T-helper 1 cell treated with Interleukin-12 subunit alpha and Interleukin-12 subunit beta and Interleukin-4 antibody, amounts not matched to agents 30 μg/mL and 1 μg/mL, for 36 hours (primary cell): ENCODE data around the gene CREB3L1.

Source experiments
- H3K27ac Mint-ChIP-seq: one replicate; pipeline ENCODE4 v1.8.0; 2021; ENCODE audit warnings: mild to moderate bottlenecking, mixed read lengths
- H3K27me3 Mint-ChIP-seq: one replicate; pipeline ENCODE4 v1.8.0; 2021; ENCODE audit warnings: low read depth, mixed read lengths
- H3K36me3 Mint-ChIP-seq: one replicate; pipeline ENCODE4 v1.8.0; 2021; ENCODE audit warnings: low read depth, mixed read lengths
- H3K4me1 Mint-ChIP-seq: one replicate; pipeline ENCODE4 v1.8.0; 2021; ENCODE audit warnings: low read depth, mixed read lengths
- H3K4me3 Mint-ChIP-seq: one replicate; pipeline ENCODE4 v1.8.0; 2021; ENCODE audit warnings: mild to moderate bottlenecking, moderate library complexity, mixed read lengths
- H3K9me3 Mint-ChIP-seq: one replicate; pipeline ENCODE4 v1.8.0; 2021; ENCODE audit warnings: mixed read lengths

CREB3L1 gene, protein sequence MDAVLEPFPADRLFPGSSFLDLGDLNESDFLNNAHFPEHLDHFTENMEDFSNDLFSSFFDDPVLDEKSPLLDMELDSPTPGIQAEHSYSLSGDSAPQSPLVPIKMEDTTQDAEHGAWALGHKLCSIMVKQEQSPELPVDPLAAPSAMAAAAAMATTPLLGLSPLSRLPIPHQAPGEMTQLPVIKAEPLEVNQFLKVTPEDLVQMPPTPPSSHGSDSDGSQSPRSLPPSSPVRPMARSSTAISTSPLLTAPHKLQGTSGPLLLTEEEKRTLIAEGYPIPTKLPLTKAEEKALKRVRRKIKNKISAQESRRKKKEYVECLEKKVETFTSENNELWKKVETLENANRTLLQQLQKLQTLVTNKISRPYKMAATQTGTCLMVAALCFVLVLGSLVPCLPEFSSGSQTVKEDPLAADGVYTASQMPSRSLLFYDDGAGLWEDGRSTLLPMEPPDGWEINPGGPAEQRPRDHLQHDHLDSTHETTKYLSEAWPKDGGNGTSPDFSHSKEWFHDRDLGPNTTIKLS

DNA sequence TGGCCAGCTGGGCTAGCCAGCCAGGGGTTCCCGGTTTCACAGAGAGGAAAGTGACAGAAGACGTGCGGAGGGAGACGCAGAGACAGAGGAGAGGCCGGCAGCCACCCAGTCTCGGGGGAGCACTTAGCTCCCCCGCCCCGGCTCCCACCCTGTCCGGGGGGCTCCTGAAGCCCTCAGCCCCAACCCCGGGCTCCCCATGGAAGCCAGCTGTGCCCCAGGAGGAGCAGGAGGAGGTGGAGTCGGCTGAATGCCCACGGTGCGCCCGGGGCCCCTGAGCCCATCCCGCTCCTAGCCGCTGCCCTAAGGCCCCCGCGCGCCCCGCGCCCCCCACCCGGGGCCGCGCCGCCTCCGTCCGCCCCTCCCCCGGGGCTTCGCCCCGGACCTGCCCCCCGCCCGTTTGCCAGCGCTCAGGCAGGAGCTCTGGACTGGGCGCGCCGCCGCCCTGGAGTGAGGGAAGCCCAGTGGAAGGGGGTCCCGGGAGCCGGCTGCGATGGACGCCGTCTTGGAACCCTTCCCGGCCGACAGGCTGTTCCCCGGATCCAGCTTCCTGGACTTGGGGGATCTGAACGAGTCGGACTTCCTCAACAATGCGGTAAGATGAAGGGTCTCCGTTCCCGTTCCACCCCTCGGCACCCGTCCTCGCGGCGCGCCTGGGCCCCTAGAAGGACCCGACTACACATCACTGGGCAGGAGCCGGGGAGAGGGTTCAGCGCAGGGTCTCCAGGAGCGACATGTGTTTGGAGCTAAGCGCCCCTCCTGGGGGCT lies at the start of gene CREB3L1:
TSS of gene CREB3L1 (plus strand) at position 41 of the 765 bp plus-strand sequence. CDS start at position 491, 450 bp downstream.
- peaks cover 52% of the 10 kb centered on the region for H3K27me3 Mint-ChIP-seq
- no peak within 1 kb of the TSS for H3K27ac Mint-ChIP-seq
- H3K9me3 Mint-ChIP-seq, result no peaks in the 10 kb centered on the region
- H3K4me3 Mint-ChIP-seq, result no peak within 1 kb of the TSS
- H3K4me1 Mint-ChIP-seq, result peaks cover under 1% of the 10 kb centered on the region
- H3K36me3 Mint-ChIP-seq, result no peaks in the 10 kb centered on the region

DNA sequence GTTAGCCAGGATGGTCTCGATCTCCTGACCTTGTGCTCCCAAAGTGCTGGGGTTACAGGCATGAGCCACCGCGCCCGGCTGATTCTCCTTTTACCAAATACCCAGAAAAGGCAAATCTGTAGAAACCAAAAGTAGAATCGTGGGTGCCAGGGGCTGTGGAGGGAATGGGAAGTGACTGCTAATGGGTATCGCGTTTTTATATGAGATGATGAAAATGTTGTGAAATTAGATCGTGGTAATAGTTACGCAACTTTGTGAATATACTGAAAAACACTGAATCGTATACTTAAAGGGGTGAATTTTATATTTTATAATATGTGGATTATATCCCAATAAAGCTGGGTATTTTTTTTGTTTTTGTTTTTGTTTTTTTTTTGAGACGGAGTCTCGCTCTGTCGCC lies 48.2 kb upstream of the CREB3L1 start:
- H3K27me3 Mint-ChIP-seq, result peaks cover 37% of the 10 kb centered on the region
- H3K36me3 Mint-ChIP-seq, result no peaks in the 10 kb centered on the region
- H3K4me3 Mint-ChIP-seq, result no peak overlapping the region
- no peaks in the 10 kb centered on the region for H3K4me1 Mint-ChIP-seq
- peaks cover 5% of the 10 kb centered on the region for H3K9me3 Mint-ChIP-seq
- H3K27ac Mint-ChIP-seq, result no peak overlapping the region

DNA sequence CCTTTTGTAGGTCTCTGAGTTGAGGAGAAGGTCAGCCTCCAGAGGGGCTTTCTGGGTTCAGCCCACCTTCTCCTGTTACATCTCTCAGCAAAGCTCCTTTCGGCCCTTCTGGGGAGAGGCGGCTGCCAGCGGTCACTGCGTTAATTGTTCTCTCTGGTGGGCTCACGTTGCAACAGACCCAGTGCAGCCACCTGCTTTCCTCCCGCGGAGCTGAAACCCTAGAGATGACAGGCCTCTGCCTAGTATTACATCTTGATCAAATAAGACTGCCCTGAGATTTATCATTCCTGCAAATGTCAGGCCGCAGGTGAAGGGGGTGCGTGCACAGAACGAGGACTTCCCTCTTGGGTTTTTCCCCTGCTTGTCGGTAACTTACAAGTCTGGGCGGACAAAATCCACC lies 43.2 kb upstream of the CREB3L1 start:
- Mint-ChIP-seq H3K27me3 (peaks cover 28% of the 10 kb centered on the region), H3K4me3 (no peak overlapping the region), H3K36me3 (no peaks in the 10 kb centered on the region), H3K27ac (no peak overlapping the region), H3K4me1 (peaks cover 19% of the 10 kb centered on the region), H3K9me3 (peaks cover 5% of the 10 kb centered on the region)

DNA sequence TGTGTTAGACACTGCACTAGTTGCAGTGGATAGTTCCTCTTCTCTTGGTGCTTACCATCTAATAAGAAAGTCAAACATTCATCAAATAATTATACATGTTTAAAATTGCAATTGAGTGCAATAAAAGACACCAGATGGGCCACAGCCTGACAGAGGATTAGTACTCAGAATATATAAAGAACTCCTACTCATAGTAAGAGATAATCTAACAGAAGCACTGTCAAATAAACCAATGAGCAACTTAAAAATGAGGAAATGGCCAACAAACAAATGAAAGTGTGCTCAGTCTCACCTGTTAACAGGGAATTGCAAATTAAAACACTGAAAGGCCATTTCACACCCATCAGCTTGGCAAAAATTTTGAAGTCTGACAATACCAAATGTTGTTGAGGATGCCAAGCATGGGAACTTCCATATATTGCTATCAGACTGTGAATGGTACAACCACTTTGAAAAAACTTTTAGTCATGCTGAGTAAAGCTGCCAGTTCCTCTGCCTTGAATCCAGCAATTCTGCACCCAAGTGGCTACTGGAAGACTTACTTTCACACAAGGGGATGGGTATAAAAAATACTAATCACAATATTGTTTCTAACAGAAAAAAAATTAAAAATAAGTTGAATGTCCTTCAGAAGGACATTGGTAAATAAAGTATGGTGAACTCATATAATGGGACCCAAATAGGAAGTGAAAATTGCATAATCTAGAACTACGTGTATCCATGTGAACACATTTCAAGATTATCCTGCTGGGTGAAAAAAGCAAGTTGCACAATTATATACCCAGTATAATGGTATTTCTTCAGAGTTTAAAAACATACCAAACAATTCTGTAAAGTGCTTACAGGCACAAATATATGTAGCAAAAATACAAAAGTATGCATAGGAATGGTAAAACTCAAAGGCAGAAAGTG lies 41.4 kb upstream of the CREB3L1 start:
- H3K36me3 Mint-ChIP-seq, result no peaks in the 10 kb centered on the region
- peak overlapping the region; percentile 65 for H3K4me3 Mint-ChIP-seq
- peaks cover 24% of the 10 kb centered on the region for H3K27me3 Mint-ChIP-seq

DNA sequence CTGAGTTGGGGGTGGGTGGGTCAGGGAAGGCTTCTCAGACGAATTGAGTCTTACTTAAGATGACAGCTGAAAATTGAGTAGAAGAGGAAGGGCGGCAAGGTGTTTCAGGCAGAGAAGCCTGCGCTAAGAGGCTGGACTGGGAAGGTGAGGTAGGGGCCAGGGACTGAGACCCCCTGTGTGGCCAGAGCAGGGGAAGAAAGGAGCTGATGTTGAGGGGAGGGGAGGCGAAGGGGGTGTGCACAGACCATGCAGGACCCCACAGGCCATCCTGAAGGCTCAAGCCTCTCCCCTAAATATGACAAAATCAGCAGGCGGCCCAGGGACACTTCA lies 40.6 kb upstream of the CREB3L1 start:
- peaks cover 29% of the 10 kb centered on the region for H3K4me1 Mint-ChIP-seq
- H3K9me3 Mint-ChIP-seq, result peaks cover 5% of the 10 kb centered on the region
- H3K27me3 Mint-ChIP-seq, result peaks cover 22% of the 10 kb centered on the region
- no peaks in the 10 kb centered on the region for H3K36me3 Mint-ChIP-seq
- peak overlapping the region; percentile 80 for H3K4me3 Mint-ChIP-seq
- peak overlapping the region; percentile 86 for H3K27ac Mint-ChIP-seq

More for the DNA sequence above, 41.4 kb upstream of the CREB3L1 start:
- Mint-ChIP-seq H3K4me1 (peaks cover 26% of the 10 kb centered on the region), H3K9me3 (peaks cover 5% of the 10 kb centered on the region), H3K27ac (peak overlapping the region; percentile 55)

DNA sequence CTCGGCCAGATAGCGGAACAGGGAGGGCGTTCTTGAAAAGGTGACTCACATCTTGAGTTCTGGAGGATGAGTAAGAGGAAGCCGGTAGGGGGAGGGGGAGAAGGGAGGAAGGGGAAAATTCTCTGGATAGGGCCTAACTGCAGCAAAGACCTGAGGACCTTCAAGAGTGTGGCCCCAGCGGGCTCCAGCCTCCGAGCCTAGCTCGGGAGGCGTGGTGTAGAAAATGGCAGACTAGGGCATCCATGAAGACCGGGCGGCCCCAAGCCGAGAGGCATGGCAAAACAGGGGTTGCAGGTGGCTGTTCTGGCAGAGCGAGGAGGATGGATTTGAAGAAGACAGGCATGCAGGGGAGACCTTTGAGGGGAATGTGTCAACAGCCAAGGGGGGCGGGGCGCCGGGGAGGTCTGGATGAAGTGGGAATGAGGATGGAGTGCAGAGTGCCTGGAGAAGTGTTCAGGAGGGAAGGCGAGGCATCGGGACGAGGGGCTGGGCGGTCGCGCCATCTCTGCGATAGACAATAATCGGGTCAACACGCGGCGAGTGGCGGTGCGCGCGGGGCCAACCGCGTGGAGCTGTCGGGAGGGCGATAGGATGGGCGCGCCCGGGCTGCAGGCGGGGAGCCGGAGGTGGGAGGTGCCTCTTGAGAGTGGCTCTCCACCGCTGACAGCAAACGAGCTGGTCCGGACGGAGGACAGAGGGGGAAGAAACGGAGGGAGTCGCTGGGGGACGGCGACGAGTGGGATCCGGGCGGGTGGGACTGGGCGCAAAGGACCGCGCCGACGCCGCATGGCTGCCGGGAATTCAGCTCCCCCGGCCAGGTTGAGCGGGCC lies 40.0 kb upstream of the CREB3L1 start:
- Mint-ChIP-seq H3K4me3 (peak overlapping the region; percentile 80), H3K36me3 (no peaks in the 10 kb centered on the region), H3K9me3 (peaks cover 5% of the 10 kb centered on the region), H3K4me1 (peaks cover 35% of the 10 kb centered on the region), H3K27ac (peak overlapping the region; percentile 86), H3K27me3 (peaks cover 21% of the 10 kb centered on the region)

DNA sequence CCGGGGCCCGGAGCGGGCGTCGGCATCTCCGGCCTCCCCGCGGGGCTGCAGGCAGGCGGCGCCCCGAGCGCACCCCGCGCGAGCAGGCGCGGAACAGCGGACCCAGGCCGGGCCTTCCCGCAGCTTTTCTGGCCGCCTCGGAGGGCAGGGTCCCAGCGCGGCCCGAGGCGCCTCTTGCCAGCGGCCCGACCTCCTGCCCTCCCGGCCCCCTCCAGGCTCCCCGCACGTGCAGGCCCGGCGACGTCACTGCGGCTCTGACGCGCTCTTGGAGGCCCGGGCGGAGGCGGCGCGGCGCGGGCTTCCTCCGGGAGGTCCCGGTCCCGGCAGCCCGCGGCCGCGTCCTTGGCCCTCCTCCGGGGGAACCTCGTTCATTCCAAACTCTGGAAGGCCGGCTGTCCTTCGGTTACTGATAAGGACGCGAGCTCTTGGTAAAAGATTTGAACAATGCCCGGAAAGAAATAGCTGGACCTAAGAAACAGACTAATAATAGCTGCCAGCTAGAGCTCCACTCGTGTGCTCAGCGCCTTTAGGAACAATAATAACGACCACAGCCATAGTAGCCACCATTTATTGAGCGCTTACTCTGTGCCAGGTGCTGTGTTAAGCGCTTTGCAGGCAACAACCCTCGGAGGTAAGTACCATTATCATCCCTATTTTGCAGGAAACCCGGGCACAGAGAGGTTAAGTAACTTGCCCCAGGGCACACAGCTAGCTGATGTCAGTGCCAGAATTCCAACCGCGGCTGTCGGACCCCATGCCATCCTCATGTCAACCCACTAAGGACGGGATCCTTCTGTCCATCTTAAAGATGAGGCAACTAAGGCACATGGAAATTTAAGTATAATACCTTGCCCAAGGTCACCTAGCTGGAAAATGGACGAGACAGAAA lies 39.1 kb upstream of the CREB3L1 start:
- H3K36me3 Mint-ChIP-seq, result no peaks in the 10 kb centered on the region
- H3K4me3 Mint-ChIP-seq, result peak overlapping the region; percentile 65
- peaks cover 14% of the 10 kb centered on the region for H3K27me3 Mint-ChIP-seq
- no peaks in the 10 kb centered on the region for H3K9me3 Mint-ChIP-seq
- H3K4me1 Mint-ChIP-seq, result peaks cover 44% of the 10 kb centered on the region
- H3K27ac Mint-ChIP-seq, result peak overlapping the region; percentile 59

DNA sequence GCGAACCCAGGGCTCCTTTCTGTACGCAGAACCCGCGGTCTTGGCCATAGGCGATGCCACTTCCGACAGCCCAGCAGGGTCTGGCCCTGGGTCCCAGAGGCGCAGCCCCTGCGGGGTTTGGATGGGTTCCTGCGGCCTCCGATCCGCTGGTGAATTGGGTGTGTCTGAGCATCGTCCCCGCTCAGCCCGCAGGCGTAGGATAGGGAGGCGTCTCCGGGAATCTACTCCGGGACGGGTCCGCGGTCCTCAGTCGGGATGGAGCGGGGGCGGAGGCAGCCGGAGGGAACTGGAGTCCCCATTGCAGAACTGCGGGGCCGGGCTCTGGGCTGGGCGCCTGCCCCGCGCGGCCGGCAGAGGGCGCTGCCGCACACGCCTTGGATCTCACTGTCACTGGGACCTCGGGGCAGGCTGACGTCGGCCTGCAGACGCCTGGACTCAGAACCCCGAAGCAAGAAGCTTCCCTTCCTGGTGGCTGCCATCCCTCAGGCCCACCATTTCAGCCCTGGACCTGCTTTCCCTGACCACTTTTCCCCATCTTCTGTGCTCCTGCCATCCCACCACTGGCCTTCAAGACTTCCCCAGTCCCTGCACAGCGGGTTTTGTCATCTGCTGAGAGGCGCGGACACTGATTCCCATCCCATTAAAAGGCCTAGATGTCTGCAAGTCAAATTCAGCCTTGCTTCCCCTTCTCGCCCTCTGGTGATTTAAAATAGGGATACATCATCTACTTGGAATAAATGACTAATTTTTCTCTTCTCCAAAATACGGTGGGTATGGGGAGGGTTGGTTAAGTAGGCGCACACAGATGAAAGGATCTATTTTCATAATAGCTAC lies 38.3 kb upstream of the CREB3L1 start:
- Mint-ChIP-seq H3K4me1 (peaks cover 45% of the 10 kb centered on the region), H3K27me3 (peaks cover 14% of the 10 kb centered on the region), H3K9me3 (no peaks in the 10 kb centered on the region), H3K27ac (no peak overlapping the region), H3K4me3 (peak overlapping the region; percentile 65), H3K36me3 (no peaks in the 10 kb centered on the region)

DNA sequence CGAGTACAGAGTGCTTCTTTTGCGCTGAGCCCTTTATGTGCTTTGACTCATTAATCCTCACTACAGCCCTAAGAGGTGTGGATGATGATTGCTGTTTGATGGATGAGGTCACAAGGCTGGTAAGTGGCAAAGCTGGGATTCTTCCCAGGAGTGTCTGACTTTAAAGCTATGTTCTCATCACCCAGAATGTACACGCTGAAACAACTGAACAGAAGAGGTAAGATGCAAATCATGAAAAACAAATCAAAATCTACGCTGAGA lies 37.7 kb upstream of the CREB3L1 start:
- no peaks in the 10 kb centered on the region for H3K9me3 Mint-ChIP-seq
- H3K27ac Mint-ChIP-seq, result no peak overlapping the region

DNA sequence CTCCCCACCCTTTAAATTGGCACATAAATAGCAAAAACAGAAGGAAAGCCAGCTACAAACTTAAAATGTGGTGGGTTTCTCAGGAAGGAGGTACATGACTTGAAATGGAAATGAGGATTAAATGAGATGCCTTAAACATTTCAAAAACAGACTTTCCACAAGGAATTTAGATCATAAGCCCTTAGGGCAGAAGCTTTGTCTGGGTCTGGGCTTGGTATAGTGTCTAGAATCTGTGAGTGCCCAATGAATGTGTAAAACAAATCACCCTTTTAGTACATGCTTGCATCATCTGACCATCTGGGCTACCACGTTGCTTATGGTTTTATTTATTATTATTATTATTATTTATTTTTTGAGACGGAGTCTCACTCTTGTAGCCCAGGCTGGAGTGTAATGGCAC lies 37.1 kb upstream of the CREB3L1 start:
- H3K4me1 Mint-ChIP-seq, result peaks cover 45% of the 10 kb centered on the region

More for the DNA sequence above, 37.7 kb upstream of the CREB3L1 start:
- Mint-ChIP-seq H3K36me3 (no peaks in the 10 kb centered on the region), H3K27me3 (peaks cover 9% of the 10 kb centered on the region), H3K4me3 (peak overlapping the region; percentile 65), H3K4me1 (peaks cover 45% of the 10 kb centered on the region)

DNA sequence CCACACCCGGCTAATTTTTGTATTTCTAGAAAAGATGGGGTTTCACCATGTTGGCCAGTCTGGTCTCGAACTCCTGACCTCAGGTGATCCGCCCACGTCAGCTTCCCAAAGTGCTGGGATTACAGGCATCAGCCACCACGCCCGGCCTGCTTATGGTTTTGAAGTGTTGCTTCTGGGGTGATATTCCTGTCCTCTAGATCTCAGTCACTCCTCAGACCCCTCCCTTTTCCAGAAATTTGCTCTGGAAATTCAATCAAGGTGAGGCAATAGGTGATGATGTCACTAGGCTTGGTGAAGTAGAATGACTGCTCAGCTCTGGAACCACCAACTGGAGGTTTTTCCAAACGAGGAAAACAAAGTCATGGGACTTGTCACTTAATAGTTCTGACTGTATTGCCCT lies 36.6 kb upstream of the CREB3L1 start:
- no peaks in the 10 kb centered on the region for H3K36me3 Mint-ChIP-seq
- H3K4me3 Mint-ChIP-seq, result no peak overlapping the region
- H3K9me3 Mint-ChIP-seq, result no peaks in the 10 kb centered on the region
- H3K4me1 Mint-ChIP-seq, result peaks cover 45% of the 10 kb centered on the region
- H3K27ac Mint-ChIP-seq, result no peak overlapping the region
- peaks cover 4% of the 10 kb centered on the region for H3K27me3 Mint-ChIP-seq

More for the DNA sequence above, 37.1 kb upstream of the CREB3L1 start:
- Mint-ChIP-seq H3K27ac (no peak overlapping the region), H3K36me3 (no peaks in the 10 kb centered on the region), H3K27me3 (peaks cover 4% of the 10 kb centered on the region), H3K4me3 (no peak overlapping the region), H3K9me3 (no peaks in the 10 kb centered on the region)
